Measurements from ENCODE around the gene MYO1A.

MYO1A gene

DNA sequence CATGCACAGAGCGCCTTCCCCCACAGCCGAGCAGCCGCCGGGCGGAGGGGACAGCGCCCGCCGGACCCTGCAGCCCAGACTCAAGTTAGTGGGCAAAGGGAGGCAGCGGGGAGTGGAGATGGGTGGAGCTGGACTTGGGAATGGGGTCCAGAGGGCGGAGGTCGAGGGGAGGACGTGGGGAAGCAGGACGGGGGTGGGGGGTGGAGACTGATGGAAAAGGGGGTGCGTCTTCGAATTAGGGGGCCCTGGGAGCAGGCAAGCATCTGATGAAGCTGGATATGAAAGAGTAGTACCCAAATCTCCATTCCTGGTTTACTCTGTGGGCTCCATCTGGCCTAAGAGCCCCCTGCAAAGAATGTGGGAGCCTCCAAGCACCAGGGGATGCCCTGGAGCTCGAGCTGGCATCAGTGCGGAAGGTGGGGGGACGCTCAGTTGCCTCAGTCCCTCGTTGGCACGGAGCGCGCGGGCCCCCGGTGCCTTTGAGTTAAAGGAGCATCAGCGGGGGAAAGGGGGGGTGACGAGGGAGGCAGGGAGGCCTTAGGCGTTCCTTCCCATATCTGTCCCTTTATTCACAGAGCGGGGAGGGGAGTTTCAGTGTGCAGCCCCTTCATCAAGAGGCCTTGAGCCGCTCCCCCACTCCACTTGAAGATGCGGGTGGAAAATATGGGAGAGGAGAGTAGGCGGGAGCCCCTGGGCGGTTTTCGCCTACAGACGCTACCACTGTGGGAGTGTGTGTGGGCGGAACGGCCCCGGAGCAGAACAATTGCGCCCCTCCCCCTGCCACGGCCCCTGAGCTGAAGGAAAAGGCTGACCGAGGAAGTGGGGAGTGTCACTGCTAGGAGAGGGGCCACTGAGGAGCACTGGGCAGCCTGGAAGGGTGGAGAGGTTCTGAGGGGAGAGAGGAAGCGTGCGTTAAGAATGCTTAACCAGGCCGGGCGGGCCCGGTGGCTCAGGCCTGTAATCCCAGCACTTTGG lies 39.6 kb upstream of the MYO1A start (continued):
- TF ChIP-seq ZBTB20 (tag by site-specific recombination; IDR thresholded peaks at IDR 0.05) = peak; percentile 0; the same call in 1 of the 2 replicates
- TF ChIP-seq ZNF223 (tag by site-specific recombination; IDR thresholded peaks at IDR 0.05) = no peak
- TF ChIP-seq, protein P1, sequence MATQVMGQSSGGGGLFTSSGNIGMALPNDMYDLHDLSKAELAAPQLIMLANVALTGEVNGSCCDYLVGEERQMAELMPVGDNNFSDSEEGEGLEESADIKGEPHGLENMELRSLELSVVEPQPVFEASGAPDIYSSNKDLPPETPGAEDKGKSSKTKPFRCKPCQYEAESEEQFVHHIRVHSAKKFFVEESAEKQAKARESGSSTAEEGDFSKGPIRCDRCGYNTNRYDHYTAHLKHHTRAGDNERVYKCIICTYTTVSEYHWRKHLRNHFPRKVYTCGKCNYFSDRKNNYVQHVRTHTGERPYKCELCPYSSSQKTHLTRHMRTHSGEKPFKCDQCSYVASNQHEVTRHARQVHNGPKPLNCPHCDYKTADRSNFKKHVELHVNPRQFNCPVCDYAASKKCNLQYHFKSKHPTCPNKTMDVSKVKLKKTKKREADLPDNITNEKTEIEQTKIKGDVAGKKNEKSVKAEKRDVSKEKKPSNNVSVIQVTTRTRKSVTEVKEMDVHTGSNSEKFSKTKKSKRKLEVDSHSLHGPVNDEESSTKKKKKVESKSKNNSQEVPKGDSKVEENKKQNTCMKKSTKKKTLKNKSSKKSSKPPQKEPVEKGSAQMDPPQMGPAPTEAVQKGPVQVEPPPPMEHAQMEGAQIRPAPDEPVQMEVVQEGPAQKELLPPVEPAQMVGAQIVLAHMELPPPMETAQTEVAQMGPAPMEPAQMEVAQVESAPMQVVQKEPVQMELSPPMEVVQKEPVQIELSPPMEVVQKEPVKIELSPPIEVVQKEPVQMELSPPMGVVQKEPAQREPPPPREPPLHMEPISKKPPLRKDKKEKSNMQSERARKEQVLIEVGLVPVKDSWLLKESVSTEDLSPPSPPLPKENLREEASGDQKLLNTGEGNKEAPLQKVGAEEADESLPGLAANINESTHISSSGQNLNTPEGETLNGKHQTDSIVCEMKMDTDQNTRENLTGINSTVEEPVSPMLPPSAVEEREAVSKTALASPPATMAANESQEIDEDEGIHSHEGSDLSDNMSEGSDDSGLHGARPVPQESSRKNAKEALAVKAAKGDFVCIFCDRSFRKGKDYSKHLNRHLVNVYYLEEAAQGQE (tag by site-specific recombination; IDR thresholded peaks at IDR 0.05) = no peak; the same call in 1 of the 2 replicates
- TF ChIP-seq, protein P2, sequence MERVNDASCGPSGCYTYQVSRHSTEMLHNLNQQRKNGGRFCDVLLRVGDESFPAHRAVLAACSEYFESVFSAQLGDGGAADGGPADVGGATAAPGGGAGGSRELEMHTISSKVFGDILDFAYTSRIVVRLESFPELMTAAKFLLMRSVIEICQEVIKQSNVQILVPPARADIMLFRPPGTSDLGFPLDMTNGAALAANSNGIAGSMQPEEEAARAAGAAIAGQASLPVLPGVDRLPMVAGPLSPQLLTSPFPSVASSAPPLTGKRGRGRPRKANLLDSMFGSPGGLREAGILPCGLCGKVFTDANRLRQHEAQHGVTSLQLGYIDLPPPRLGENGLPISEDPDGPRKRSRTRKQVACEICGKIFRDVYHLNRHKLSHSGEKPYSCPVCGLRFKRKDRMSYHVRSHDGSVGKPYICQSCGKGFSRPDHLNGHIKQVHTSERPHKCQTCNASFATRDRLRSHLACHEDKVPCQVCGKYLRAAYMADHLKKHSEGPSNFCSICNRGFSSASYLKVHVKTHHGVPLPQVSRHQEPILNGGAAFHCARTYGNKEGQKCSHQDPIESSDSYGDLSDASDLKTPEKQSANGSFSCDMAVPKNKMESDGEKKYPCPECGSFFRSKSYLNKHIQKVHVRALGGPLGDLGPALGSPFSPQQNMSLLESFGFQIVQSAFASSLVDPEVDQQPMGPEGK (tag by site-specific recombination; IDR thresholded peaks at IDR 0.05) = no peak
- TF ChIP-seq BCL11B (tag by site-specific recombination; IDR thresholded peaks at IDR 0.05; ENCODE audit: low read depth) = 0 out of 2 replicates have a peak, but pooled peaks have one; percentile 58
- TF ChIP-seq, protein P3, sequence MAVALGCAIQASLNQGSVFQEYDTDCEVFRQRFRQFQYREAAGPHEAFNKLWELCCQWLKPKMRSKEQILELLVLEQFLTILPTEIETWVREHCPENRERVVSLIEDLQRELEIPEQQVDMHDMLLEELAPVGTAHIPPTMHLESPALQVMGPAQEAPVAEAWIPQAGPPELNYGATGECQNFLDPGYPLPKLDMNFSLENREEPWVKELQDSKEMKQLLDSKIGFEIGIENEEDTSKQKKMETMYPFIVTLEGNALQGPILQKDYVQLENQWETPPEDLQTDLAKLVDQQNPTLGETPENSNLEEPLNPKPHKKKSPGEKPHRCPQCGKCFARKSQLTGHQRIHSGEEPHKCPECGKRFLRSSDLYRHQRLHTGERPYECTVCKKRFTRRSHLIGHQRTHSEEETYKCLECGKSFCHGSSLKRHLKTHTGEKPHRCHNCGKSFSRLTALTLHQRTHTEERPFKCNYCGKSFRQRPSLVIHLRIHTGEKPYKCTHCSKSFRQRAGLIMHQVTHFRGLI (tag by site-specific recombination; IDR thresholded peaks at IDR 0.05) = no peak
- TF ChIP-seq ZNF792 (tag by site-specific recombination; IDR thresholded peaks at IDR 0.05) = no peak
- TF ChIP-seq ZNF10 (tag by site-specific recombination; IDR thresholded peaks at IDR 0.05) = no peak

DNA sequence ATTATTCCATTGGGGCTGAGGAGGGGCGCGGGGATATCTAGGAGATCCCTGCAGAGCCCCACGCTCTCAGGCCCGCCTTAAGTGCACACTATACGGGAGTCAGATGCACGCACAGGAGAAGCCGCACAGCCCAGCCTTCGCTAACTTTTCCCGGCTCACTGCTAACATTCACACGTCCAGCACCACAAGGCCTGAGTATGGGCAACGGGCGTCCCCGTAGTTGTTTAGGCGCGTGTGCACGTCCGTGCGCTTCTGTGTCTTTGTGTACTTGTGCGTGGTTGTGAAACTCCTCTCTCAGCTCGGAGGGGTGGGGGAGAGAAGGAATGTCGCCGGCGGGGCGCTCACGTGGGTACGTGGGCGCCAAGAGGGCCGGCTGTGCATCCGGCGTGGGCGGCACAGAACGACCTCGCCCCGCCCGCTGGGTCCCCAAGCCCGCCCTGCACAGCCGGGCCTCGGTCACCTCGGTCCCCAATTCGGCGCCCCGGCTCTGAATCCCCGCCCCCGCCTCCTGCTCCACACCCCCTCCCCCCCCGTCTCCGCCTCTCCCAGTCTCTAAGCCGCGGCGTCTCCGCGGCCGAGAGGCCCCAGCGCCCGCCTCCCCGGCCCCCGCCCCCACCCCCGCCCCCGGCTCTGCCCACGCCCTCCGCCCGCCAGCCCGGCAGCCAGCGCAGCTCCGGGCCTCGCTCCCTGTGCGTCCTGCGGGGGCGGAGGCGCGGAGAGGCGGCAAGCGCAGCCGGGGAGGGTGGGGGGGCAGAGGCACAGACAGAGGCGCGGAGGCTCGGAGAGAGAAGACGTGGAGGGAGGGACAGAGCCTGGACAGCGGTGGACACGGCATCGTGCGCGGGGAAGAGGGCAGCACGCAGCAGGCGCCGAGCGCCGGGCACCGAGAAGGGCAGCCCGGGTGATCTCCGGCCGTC lies 38.7 kb upstream of the MYO1A start, which contains the start of gene NAB2:
TSS of gene NAB2 (plus strand) at position 761 of the 917 bp plus-strand sequence. CDS start 158 bp downstream, outside the sequence.
- ChIA-PET POLR2A (interaction anchor here (0.5 to 4.5 kb wide), 12 partner anchors 9 to 409 kb away, joined by 3 to 53 read pairs (median 6); partner anchors contain the start of genes LRP1, MYO1A, NEMP1 and PTGES3), CTCF (interaction anchor here (0.5 to 1.0 kb wide), 5 partner anchors 9 to 76 kb away, joined by 3 to 6 read pairs (median 3); no protein-coding TSS in a partner anchor)
- H3K36me3 ChIP-seq (ENCODE audit: control insufficient read depth in 2 of 2, insufficient read depth in 1 of 2, low read length in 2 of 2) = peaks cover 0 to 30% of the 10 kb centered on the region in 2 experiments; a peak in 1 of 3 replicates
- peak within 1 kb of the TSS; percentile 80 for H3K27ac ChIP-seq (ENCODE audit: extremely low read depth, low read depth, low read length)
- H3K4me3 ChIP-seq (ENCODE audit: low read depth, low read length) = peak within 1 kb of the TSS; percentile 84
- peaks cover 12% of the 10 kb centered on the region for H3K4me1 ChIP-seq (ENCODE audit: control insufficient read depth, insufficient read depth, low read length)
- no peaks in the 10 kb centered on the region for H3K9me3 ChIP-seq (ENCODE audit: control insufficient read depth, insufficient read depth, low read depth, low read length)
- TF ChIP-seq ZNF292 (tag by site-specific recombination; IDR thresholded peaks at IDR 0.05; ENCODE audit: borderline replicate concordance, low read depth) (no peak), ZNF596 (tag by site-specific recombination; IDR thresholded peaks at IDR 0.05) (no peak), ZNF157 (tag by site-specific recombination; IDR thresholded peaks at IDR 0.05) (no peak), ZNF548 (tag by site-specific recombination; IDR thresholded peaks at IDR 0.05) (no peak), ZFP37 (tag by site-specific recombination; IDR thresholded peaks at IDR 0.05) (0 out of 2 replicates have a peak, but pooled peaks have one; percentile 2), ZNF311 (tag by site-specific recombination; IDR thresholded peaks at IDR 0.05; ENCODE audit: borderline replicate concordance) (no peak), ZNF10 (tag by site-specific recombination; IDR thresholded peaks at IDR 0.05) (no peak), SALL2 (tag by site-specific recombination; IDR thresholded peaks at IDR 0.05; ENCODE audit: borderline replicate concordance) (no peak; the same call in 1 of the 2 replicates), ZNF560 (tag by site-specific recombination; IDR thresholded peaks at IDR 0.05; ENCODE audit: borderline replicate concordance) (no peak; the same call in 1 of the 2 replicates), ZBTB17 (tag by site-specific recombination; IDR thresholded peaks at IDR 0.05) (peak; percentile 72; the same call in 1 of the 2 replicates), ZNF837 (tag by site-specific recombination; IDR thresholded peaks at IDR 0.05) (no peak)
- TF ChIP-seq, protein P3 (tag by site-specific recombination; IDR thresholded peaks at IDR 0.05) = peak; percentile 88
- TF ChIP-seq, protein P4, sequence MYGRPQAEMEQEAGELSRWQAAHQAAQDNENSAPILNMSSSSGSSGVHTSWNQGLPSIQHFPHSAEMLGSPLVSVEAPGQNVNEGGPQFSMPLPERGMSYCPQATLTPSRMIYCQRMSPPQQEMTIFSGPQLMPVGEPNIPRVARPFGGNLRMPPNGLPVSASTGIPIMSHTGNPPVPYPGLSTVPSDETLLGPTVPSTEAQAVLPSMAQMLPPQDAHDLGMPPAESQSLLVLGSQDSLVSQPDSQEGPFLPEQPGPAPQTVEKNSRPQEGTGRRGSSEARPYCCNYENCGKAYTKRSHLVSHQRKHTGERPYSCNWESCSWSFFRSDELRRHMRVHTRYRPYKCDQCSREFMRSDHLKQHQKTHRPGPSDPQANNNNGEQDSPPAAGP (tag by site-specific recombination; IDR thresholded peaks at IDR 0.05) = peak; percentile 28
- TF ChIP-seq, protein P5, sequence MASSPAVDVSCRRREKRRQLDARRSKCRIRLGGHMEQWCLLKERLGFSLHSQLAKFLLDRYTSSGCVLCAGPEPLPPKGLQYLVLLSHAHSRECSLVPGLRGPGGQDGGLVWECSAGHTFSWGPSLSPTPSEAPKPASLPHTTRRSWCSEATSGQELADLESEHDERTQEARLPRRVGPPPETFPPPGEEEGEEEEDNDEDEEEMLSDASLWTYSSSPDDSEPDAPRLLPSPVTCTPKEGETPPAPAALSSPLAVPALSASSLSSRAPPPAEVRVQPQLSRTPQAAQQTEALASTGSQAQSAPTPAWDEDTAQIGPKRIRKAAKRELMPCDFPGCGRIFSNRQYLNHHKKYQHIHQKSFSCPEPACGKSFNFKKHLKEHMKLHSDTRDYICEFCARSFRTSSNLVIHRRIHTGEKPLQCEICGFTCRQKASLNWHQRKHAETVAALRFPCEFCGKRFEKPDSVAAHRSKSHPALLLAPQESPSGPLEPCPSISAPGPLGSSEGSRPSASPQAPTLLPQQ (tag by site-specific recombination; IDR thresholded peaks at IDR 0.05) = peak; percentile 53; the same call in 1 of the 2 replicates

Measured in HEK293 (cell line).